Measurements from ENCODE around the gene CAPN2. TPM values are rescaled to one million over a fixed set of nuclear protein-coding genes. Genes with fewer than 3 reads are reported as not detected.

The CAPN2 gene
- polyA plus RNA-seq, 1 of the 3 experiments (the other 2 are of a cell fraction) = 208 TPM

DNA sequence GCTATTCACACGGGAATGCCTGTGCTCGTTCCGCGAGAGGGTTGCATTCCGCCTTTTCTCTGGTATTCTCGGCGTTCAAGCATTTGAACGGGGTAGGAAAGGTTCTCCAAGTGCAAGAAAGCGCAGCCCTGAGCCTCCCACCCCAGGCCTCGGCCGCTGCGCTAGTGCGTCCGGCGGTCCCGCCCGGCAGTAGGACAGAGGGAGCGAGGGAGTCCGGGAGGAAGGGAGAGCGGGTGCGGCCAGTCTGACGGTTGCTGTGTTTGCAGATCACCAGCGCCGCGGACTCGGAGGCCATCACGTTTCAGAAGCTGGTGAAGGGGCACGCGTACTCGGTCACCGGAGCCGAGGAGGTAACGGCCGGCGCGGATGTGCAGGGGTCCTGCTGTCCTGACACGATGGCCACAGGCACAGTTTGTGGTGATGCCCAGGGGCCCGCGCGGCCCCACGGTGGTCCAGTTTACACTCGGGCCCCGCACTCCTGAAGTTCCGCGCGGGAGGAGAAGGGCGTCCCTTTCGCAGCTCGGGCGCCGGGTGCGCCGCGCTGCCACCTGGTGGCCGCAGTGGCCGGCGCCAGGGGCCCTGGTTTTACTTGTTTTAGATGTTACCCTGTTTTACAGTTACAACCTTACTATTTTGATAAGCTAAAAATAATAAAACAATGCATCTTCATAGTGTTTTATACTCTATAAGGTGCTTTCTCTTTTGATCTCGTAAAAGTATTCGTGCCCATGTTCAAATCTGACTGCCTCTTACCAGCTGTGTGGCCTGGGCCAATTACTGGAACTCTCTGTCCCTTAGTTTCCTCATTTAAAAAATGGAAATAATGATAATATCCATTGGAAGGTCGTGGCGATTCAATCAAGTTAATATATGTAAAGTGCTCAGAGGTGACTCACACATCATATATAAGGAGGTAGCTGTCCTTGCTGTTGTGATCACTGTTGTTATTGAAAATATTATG lies 36.7 kb downstream of the CAPN2 start:
- H2AFZ ChIP-seq (ENCODE audit: low read depth) = no peak overlapping the region
- peak; percentile 88 for DNase-seq
- peak overlapping the region; percentile 39; the same call in 1 of the 2 replicates for H3K4me2 ChIP-seq
- H3F3A ChIP-seq (replicated peaks; ENCODE audit: insufficient read depth) = peaks cover 20% of the 10 kb centered on the region
- H3K27me3 ChIP-seq (ENCODE audit: insufficient read depth) = no peaks in the 10 kb centered on the region
- no peak overlapping the region for H3K9ac ChIP-seq
- ChIA-PET CTCF (interaction anchor here (0.6 to 11.0 kb wide), 44 partner anchors 9 to 956 kb away, joined by 3 to 110 read pairs (median 5); partner anchors contain the start of gene CAPN2), POLR2A (interaction anchor here (1.0 kb wide), 1 partner anchor 37 kb away, joined by 3 read pairs; the partner anchor contains the start of gene CAPN2)
- H3K27ac ChIP-seq (ENCODE audit: low read depth in 2 of 2, low read length in 1 of 2) = peak overlapping the region in 1 of 2 experiments; percentile 55; a peak in 1 of 4 replicates
- H3K79me2 ChIP-seq (ENCODE audit: insufficient read depth) = peaks cover 21% of the 10 kb centered on the region
- H3K9me3 ChIP-seq = no peaks in the 10 kb centered on the region
- H3K4me3 ChIP-seq (ENCODE audit: low read depth in 2 of 2, low read length in 1 of 2) = no peak overlapping the region; a peak in 1 of 4 replicates
- H3K9me2 ChIP-seq = no peaks in the 10 kb centered on the region
- H3K4me1 ChIP-seq (ENCODE audit: control insufficient read depth in 1 of 2, insufficient read depth in 2 of 2, low read depth in 1 of 2, low read length in 1 of 2) = peaks cover 8 to 12% of the 10 kb centered on the region in 2 experiments; a peak in 2 of 4 replicates
- H4K20me1 ChIP-seq (ENCODE audit: insufficient read depth) = no peaks in the 10 kb centered on the region
- WGBS (ENCODE audit: low lambda C conversion rate) = 62% methylated on average over 55 of the region's 61 CpGs
- peak; percentile 89 for TF ChIP-seq SMC3 (IDR thresholded peaks at IDR 0.05; ENCODE audit: low read depth, low read length)
- TF ChIP-seq, protein P1, sequence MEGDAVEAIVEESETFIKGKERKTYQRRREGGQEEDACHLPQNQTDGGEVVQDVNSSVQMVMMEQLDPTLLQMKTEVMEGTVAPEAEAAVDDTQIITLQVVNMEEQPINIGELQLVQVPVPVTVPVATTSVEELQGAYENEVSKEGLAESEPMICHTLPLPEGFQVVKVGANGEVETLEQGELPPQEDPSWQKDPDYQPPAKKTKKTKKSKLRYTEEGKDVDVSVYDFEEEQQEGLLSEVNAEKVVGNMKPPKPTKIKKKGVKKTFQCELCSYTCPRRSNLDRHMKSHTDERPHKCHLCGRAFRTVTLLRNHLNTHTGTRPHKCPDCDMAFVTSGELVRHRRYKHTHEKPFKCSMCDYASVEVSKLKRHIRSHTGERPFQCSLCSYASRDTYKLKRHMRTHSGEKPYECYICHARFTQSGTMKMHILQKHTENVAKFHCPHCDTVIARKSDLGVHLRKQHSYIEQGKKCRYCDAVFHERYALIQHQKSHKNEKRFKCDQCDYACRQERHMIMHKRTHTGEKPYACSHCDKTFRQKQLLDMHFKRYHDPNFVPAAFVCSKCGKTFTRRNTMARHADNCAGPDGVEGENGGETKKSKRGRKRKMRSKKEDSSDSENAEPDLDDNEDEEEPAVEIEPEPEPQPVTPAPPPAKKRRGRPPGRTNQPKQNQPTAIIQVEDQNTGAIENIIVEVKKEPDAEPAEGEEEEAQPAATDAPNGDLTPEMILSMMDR (IDR thresholded peaks at IDR 0.05) = peak; percentile 97
- peak; percentile 54; the same call in 1 of the 2 replicates for TF ChIP-seq SIN3A (IDR thresholded peaks at IDR 0.05; ENCODE audit: borderline replicate concordance, low read depth, low read length)
- TF ChIP-seq PBX3 (IDR thresholded peaks at IDR 0.05) = no peak
- TF ChIP-seq TEAD4 (IDR thresholded peaks at IDR 0.05; ENCODE audit: borderline replicate concordance, insufficient read depth) = no peak
- no peak for TF ChIP-seq USF1 (IDR thresholded peaks at IDR 0.05; ENCODE audit: borderline replicate concordance, low read depth)
- TF ChIP-seq RCOR1 (IDR thresholded peaks at IDR 0.05; ENCODE audit: low read length) = no peak
- TF ChIP-seq MEF2A (IDR thresholded peaks at IDR 0.05; ENCODE audit: borderline replicate concordance, low read depth) = no peak
- TF ChIP-seq RAD21 (IDR thresholded peaks at IDR 0.05; ENCODE audit: low read length) = peak; percentile 74
- peaks cover 66 to 70% of the 10 kb centered on the region in 2 experiments for H3K36me3 ChIP-seq (replicated peaks in 1 of 2; ENCODE audit: control insufficient read depth in 1 of 2, insufficient read depth in 2 of 2, low read length in 1 of 2)
